Right lung (tissue), 5 donors: Measurements from ENCODE around the gene GVQW3. TPM values are rescaled to one million over a fixed set of nuclear protein-coding genes. Genes with fewer than 3 reads are reported as not detected.
"Not testable (repeated sequence)": the region's sequence is repeated elsewhere in the genome, so short reads cannot be mapped to it uniquely, and the experiment has no call there.

Source experiments
- DNase-seq, 2 donors: peaks; one replicate each; pipeline ENCODE4 v3.0.0-alpha.2; 2013
- polyA plus RNA-seq, 5 donors: library from polyadenylated mRNA; unstranded; fragments of 120-200 nt; gene quantifications; one replicate each; pipeline versions ENCODE4 v1.2.1 to v1.2.3, GENCODE V29; 2013; ENCODE audit warnings: inconsistent platforms in 1 of 5, low replicate concordance in 1 of 5; ENCODE audit not compliant: insufficient read length in 5 of 5, insufficient read depth in 1 of 5

The GVQW3 gene
- polyA plus RNA-seq, 5 donors, result 13.1 to 24.0 (median 20.5) TPM

DNA sequence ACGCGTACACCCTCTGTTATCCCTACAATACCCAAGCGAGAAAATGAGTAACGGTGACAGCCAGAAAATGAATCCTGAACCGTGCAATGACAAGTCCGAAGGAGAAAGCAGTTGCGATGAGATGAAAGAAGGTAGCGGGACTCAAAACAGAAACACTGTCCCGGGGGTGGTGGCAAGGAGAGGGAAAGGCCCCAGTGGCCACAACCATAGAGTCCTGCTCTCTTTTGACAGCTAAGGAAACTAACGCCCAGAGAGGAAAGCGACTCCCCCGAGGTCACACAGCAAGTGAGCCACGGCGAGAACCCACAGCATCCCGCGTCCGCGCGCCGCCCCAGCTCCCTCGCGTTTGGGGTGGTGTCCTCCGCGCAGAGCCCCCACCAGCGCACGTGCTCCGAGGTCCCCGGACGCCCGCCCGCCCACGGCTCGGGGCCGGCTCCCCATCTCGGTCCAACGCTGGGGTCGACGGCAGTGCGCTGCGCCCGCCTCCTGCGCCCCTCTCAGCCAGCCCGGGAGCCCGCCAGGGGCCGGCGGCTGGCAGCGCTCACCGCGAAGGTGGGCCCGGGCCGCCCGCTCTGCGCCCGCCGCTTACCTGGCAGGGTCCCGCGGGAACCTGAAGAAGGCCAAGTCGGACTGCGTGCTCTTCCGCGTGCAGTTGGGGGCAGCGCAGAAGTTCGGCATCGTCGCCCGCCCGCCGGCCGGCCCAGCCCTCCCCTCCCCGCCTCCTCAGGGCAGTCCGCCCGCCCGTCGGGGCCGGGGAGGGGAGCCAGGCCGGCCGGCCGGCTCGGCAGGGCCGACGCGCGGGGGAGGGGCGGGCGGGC, 755 bp upstream of the GVQW3 start:
- DNase-seq, result peak in 1 of 2 donors; percentile 29

DNA sequence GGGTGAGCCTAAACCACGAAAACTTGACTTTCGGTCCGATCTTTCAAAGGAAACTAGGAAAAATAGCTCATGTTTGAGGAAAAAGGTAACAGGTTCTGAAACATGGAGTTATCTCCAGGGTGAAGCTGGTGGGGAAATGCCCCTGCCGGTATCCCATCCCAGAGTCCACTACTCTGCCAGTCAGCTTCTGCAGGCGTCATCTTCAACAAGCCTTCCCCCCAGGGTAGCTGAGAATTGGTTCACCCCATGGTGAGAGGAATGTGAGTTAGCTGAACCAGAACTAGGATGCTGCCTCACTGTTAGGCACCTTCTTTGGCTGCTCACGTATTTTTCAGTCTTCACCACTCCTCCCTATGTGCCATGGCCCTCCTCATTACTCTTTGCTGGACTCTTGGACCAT, 1.1 kb downstream of the GVQW3 start:
- DNase-seq, result no peak

DNA sequence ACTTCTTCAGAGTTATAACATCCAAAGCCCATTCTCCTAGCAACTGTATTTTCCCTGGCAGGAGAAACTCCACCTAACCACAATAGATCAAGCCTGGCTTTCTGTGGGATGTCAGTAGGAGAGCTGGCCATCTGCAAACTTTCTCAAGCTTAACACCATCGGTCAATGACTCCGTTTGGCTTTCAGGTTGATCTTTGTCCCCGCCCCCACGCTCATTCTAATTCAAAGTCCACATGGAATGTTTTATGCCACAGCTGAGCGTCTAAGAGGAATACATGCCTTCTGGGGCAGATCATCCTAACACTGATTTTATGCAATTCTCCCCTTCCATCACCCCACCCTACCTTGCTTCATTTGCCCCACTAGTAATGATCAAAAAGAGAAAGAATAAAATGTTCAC, 4.8 kb downstream of the GVQW3 start:
- no peak for DNase-seq

DNA sequence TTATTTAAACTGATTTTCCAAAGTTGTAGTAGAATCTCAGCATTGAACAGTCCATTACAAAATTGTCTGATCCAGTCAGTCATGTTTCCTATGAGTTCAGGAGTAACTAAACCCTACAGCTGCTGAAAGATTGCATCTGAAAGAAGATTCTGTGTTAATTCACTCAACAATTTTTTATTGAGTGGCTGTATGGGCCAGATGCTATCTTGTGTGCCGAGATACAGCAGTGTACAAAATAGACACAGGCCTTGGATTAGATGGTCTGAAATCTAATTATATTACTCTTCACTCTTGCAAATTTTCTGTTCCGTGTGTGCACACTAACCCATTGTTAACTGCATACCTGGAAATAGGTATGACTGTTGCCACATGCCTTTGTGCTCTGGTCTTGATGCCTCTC, 7.3 kb downstream of the GVQW3 start:
- DNase-seq, result no peak

DNA sequence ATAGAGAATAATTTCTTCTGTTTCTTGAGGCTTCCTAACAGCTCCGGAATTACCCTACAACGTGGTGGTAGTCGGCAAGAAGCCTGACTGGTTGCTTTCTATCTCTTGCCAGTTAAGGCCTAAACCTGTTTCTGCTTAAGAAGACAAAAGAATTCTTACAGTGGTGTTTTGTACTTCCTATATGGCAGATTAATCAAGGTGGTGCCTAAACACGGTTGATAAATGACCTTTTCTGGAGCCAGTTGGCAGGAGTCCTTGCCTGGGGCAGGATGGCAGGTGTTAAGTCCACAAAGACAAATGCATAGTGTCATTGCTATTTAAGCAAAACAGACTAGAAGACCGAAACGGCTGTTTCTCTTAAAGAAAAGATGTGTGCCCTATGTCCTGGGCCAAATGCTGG, 9.9 kb downstream of the GVQW3 start:
- DNase-seq, result no peak

DNA sequence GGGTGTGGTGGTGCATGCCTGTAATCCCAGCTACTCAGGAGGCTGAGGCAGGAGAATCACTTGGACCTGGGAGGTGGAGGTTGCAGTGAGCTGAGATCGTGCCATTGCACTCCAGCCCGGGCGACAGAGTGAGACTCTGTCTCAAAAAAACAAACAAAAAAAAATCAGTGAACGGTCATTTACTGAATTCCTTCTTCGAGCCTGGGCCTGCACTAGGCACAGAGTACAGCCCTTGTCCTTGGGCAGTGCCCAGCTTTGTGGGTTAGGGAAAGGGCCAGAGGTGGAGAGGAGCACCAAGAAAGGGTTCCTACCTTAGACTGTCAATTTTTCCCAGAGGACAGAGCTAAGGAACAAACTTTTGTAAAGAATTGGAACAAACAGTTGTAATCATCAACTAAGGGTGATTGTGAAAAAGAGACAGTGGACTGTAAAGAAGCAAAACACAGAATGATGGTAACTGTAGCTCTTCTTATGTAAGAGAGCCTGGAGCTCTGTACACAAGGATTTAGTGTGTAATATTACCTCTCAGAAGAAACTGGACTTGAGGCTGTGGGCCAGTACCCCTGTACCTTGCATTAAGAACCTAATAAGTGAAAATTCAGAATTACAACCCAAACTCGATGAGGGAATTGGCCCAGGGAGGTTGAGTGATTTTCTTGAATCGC, 10.8 kb downstream of the GVQW3 start:
- DNase-seq, result no peak

DNA sequence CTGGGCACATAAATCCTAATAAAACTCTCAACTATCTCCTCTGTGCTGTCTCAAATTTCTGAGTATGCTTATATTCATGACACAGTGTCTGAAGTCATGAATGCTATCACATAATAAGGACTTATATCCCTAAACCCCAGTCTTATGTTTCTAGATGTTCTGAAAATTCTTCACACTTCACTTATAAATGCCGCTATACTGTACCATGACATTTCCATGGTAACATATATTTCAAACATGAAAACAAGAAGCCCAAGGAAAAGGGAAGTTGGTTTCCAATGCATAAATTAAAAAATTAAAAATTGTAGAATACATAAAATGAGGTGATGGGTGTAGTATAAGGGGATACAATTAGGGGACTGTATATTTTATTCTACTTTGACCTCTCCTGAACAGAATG, 11.7 kb downstream of the GVQW3 start:
- no peak for DNase-seq

DNA sequence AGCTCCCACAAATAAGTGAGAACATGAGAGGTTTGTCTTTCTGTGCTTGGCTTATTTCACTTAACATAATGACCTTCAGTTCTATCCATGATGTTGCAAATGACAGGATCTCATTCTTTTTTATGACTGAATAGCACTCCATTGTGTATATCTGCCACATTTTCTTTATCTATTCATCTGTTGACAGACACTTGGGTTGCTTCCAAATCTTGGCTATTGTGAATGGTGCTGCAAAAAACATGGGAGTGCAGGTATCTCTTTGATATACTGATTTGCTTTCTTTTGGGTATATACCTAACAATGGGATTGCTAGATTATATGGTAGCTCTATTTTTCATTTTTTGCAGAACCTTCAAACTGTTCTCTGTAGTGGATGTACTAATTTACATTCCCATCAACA, 13.3 kb downstream of the GVQW3 start:
- DNase-seq, result no peak

DNA sequence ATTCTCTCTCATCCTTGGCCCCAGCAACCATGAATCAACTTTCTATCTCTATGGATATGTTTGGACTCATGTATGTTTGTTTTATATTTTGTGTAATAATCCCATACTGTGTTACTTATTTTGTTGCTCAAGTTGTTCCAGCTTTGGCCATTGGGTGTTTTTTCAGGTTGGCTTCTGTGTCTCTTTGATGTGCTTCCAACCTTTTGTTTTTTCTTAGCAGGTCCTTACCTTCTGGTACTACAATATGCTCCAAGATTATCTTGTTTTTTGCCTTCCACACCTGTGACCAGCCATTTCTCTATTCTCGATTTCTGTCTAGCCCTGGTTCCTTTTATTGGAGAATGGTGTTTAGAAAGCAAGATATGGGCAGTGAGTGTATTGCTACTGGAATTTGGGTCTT, 14.2 kb downstream of the GVQW3 start:
- no peak for DNase-seq

DNA sequence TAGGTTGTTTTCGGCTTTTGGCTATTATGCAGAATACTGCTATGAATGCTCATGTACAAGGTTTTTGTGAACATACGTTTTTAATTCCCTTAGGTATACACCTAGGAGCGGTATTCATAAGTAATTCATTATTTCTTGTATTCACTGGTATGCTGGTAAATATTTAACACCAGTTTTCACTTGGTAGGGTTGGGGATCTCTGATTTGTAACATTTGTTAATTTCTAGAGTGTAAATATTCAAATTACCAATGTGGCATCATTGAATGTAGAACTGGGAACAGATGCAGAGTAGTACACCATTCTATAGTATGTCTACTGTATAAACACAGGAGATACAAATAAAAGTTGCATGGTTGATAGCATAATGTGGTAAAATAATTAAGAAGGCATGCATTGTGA, 16.3 kb downstream of the GVQW3 start:
- DNase-seq, result no peak

DNA sequence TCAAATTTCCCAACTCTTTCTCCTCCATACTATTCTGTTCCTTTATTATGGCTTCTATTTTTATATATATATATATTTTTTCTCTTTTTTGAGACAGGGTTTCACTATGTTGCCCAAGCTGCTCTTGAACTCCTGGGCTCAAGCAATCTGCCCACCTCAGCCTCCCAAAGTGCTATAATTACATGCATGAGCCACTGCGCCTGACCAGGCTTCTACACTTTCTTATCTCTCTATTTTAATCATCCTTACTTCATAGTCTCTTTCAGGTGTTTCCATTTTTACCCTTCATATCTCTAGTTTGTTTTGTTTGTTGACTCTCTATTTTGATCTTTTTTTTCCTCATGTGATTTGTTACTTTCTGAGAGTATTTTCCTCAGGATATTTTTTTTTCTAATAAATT, 19.8 kb downstream of the GVQW3 start:
- no peak for DNase-seq

DNA sequence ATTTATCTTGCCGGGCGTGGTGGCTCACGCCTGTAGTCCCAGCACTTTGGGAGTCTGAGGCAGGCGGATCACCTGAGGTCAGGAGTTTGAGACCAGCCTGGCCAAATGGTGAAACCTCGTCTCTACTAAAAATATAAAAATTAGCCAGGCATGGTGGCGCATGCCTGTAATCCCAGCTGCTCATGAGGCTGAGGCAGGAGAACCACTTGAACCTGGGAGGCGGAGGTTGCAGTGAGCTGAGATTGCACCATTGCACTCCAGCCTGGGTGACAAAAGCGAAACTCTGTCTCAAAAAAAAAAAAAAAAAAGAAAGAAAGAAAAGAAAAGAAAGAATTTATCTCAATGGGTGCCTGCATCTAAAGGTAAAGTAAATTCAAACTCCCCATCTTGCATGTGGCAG, 20.4 kb downstream of the GVQW3 start:
- DNase-seq, result not testable (repeated sequence)

DNA sequence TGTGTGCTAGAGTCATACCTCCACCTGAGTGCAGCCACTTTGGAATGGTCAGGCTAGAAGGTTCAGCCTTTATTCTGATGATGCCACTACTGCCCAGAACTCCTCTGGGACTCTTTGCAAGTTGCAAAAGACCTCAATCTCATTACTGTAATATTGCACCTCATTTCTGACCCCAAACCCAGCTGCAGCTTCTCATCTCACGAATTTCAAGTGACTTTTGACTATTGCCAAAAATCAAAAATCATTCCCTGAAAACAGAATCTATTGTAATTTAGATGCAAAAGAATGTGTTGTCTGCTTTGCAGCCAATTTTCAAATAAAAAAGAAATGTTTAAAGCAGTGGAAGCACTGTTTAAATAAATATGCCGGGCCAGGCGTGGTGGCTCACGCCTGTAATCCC, 25.2 kb downstream of the GVQW3 start:
- peak; percentile 65 to 74 for DNase-seq

DNA sequence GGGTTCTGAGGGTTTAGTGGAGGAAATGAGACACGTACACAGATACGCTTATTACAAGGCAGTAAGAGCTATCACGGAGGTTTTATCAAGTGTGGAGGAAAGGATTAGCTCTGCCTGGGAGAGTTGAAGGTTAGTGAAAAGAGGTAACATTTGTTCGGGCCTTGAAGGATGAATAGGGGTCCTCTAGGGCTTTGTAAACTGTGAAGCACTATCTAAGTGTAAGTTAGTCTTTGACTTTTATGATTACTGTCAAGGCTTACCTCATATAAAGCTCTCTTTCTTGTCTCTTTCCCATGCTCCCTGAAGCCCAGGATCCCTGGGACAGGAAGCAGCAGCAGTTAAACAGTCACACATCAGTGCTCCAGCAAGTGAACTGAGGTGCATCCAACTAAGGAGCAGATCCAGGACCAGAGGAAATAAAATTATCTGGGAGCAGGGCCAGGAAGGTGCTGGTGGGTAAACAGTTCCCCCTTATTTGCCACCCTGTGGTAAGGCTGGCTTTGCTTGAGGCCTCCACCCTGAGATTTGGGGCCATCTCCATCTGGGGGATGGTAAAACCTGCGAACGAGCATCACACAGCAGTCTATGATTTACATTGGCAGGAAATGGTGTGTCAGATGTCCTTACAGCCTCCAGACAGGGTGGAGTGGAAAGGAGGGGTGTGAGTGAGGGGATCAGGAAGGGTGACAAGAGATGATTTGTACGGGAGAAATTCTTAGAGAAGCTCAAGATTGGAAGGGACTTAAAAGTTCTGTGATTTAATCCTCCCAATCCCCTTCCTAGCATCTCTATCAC, 27.2 kb downstream of the GVQW3 start:
- no peak for DNase-seq

DNA sequence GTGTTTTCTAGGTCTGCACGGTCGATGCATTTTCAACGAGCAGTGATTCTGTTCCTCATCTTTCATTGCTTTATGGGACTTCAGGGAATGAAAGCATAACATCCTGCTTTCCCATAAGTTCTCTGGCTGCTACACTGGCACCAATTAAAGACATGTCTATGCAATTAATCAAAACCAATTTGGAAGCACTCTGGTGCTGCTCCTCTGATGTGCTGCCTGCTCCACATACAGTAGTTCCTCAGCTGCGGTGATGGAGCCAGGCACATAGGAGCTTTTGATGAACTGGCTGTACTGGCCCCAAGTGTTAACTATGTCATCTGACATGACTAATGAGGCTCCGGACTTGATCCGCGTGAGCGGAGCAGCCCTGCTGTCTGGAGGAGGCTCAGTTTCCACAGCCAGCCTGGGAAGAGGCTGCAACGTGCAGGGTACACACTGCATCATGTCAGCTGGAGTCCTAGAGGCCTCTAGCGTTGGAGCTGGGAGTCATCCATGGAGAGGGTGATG, 29.8 kb downstream of the GVQW3 start:
- DNase-seq, result peak in 1 of 2 donors; percentile 19

DNA sequence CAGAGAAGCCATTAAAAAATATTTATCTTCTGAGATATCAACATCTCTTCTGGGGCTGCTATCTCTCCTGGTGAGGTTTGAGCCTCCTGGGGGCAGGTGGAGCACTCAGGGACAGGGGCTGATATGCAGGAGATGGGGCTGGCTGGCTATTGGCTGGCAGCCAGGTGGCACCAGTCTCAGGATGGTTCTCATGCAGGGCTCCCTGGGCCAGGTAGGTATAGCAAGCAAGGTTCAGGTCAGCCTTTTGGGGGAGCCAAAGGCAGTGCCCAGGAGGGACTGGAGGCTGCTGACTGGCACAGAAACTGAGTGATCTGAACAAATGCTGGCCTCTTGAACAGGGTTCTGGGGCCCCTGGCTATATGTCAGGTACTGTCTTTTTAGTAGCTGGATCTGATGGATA, 34.0 kb downstream of the GVQW3 start:
- DNase-seq, result no peak

DNA sequence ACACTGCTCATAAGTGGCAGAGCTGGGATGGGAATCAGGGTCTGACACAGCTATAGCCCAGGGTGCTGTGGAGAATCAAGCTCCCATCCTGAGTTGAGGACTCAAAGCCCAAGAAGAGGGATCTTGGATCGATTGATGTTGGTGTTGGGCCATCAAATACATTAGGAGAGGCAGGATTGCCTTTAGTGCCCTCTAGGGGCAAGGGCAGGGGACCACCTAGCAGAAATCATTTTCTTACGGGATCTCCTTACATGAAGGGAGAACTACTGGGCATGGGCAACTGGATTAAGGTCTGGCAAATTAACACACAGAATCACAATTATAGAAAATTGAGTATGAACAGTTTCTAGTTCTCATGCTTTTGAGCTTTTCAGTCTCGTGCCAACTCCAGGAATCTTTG, 38.8 kb downstream of the GVQW3 start:
- no peak for DNase-seq

DNA sequence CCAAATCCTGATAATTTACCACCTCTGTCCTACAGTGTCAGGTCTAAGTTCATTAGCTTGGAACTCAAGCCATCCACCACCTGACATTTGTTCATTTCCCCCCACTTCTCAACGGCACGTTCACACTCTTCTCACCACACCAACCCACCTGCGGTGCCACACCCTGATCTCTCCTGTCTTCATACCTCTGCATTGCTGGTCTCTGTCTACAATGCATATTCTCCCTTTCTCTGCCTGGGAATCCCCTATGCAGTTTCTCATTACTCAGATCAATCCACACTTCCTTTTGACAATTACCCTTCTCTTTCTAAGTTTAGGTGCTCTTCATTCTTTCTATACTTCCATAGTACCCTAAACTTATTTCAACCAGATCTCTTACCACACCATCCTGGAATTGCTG, 43.3 kb downstream of the GVQW3 start:
- DNase-seq, result no peak

DNA sequence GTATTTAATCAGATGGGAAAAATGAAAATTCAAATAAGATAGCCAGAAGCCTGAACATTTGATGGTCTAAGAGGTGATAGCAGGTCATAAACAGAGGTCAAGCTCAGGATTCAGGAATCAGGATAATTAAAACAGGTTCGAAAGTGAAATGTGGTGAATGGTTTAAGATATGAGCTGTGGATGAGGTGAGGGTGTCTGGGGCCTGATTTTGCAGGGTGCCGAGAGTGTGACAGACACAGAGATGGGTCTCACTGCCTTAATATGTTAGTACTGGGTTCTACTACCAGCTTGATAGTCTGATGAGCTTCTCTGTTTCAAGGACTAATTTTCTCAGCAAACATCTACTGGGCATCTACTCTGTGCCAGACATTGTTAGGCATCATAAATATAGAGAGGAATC, 43.8 kb downstream of the GVQW3 start:
- no peak for DNase-seq

DNA sequence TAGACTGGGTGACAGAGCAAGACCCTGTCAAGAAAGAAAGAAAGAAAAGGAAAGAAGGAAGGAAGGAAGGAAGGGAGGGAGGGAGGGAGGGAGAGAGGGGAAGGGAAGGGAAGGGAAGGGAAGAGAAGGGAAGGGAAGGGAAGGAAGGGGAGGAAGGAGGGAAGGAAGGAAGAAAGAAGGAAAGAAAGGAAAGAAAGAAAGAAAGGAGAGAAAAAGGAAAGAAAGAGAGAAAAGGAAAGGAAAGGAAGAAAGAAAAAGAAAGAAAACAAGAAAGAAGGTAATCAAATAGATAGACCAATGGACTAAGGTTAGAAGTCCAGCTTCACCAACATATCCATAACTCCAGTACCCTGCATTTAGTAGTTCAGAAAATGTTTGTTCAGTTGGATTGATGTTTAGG, 45.5 kb downstream of the GVQW3 start:
- DNase-seq, result no peak

DNA sequence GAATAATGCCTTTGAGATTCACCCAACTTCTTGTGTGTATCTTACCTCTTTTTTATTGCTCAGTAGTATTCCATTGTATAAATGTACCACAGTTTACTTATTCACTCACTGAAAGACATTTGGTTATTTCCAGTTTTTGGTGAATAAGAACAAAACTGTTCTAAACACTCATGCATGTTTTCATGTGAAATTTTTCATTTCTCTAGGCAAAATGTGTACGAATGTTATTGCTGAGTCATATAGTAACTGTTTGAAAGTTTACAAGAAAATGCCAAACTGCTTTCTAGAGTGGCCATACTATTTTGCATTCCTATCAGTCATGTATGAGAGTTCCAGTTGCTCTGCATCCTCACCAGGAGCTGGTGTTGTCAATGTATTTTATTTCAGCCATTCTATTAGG, 54.9 kb downstream of the GVQW3 start:
- no peak for DNase-seq

DNA sequence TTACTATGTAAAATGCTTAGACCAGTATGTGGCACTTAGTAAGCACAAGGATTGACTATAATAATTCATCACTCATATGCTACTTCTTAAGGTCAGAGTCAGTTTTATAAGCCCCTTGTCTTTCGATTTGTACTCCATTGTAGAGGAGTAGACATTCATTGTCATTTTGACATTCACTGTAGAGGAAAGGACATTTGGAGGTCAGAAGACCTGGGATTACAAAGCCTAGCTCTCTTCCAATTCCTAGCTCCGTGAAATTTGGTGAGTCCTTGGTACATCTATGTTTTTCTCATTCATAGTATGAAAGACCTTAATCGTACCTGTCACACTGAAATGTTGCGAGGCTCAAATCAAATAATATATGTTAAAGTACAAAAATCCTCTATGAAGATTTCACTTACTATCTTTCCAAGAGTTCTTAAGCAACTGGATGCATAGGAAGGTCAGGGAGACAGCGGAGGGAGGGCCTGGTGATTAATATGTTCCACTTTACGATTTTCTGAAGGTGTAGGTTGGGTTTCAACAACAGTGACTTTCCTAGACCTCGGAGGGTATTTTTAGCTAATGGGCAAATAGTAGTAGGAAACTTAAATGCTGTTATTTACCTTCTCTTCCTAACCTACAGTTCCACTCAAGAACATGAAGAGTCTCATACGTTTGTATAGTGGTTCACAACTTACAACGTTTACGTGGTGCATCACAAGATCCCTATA, 62.3 kb downstream of the GVQW3 start:
- peak in 1 of 2 donors; percentile 9 for DNase-seq
